Activated naive CD8-positive, alpha-beta T cell (primary cell): ENCODE results near the gene S100Z.
"Not testable (repeated sequence)": the region's sequence is repeated elsewhere in the genome, so short reads cannot be mapped to it uniquely, and the experiment has no call there.

ENCODE experiments used
- H3K27ac Mint-ChIP-seq: one replicate; pipeline ENCODE4 v1.8.0; 2021; ENCODE audit warnings: mixed read lengths
- H3K27me3 Mint-ChIP-seq: one replicate; pipeline ENCODE4 v1.8.0; 2021; ENCODE audit warnings: mixed read lengths
- H3K36me3 Mint-ChIP-seq: one replicate; pipeline ENCODE4 v1.8.0; 2021; ENCODE audit warnings: mixed read lengths
- H3K4me1 Mint-ChIP-seq: one replicate; pipeline ENCODE4 v1.8.0; 2021; ENCODE audit warnings: low read depth, mixed read lengths
- H3K4me3 Mint-ChIP-seq: one replicate; pipeline ENCODE4 v1.8.0; 2021; ENCODE audit warnings: mild to moderate bottlenecking, mixed read lengths
- H3K9me3 Mint-ChIP-seq: one replicate; pipeline ENCODE4 v1.8.0; 2021; ENCODE audit warnings: low read depth, mixed read lengths

Gene S100Z

DNA sequence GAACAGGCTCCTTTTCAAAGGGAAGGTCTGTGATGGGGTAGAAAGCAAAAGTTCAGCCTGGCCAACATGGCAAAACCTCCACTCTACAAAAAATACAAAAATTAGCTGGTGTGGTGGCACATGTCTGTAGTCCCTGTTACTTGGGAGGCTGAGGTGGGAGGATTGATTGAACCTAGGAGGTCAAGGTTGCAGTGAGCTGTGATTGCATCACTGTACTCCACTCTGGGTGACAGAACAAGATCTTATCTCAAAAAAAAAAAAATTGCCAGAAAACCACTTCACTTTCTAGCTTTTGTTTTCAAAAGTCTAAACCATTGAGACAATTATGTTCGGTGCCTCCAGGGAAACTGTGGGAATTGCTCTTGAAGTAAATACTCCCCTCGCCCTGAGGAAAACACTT is 43.5 kb downstream of the S100Z start:
- H3K4me1 Mint-ChIP-seq, result no peaks in the 10 kb centered on the region

DNA sequence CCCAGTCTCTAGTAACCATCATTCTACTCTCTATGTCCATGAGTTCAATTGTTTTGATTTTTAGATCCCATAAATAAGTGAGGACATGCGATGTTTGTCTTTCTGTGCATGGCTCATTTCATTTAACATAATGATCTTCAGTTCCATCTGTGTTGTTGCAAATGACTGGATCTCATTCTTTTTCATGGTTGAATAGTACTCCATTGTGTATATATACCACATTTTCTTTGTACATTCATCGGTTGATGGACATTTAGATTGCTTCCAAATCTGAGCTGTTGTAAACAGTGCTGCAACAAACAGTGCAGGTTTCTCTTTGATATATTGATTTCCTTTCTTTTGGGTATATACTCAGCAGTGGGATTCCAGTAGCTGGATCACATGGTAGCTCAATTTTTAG is 46.4 kb downstream of the S100Z start:
- no peak overlapping the region for H3K27ac Mint-ChIP-seq
- H3K4me3 Mint-ChIP-seq, result no peak overlapping the region
- peaks cover 32% of the 10 kb centered on the region for H3K9me3 Mint-ChIP-seq
- peaks cover 8% of the 10 kb centered on the region for H3K36me3 Mint-ChIP-seq
- H3K27me3 Mint-ChIP-seq, result peaks cover 10% of the 10 kb centered on the region
- no peaks in the 10 kb centered on the region for H3K4me1 Mint-ChIP-seq

More for the DNA sequence above, 43.5 kb downstream of the S100Z start:
- Mint-ChIP-seq H3K9me3 (peaks cover 14% of the 10 kb centered on the region), H3K27me3 (peaks cover 7% of the 10 kb centered on the region), H3K27ac (no peak overlapping the region), H3K4me3 (no peak overlapping the region), H3K36me3 (no peaks in the 10 kb centered on the region)

DNA sequence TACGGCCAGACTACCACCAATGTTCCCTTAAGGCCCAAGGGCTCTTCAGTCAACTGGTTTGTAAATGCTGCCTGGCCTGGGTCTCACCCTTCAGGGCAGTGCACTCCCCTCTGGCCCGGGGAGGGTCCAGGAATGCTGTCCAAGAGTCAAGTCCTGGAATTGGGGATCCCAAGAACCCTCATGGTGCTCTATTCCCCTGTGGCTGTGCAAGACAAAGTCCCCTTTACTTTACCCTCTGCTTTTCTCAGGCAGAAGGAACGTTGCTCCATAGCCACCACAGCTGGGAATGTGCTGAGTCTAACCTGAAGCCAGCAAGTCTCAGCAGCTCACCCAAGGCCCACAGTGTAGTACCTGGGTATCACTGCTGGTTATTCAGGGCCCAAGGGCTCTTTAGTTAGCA is 51.7 kb downstream of the S100Z start:
- peaks cover 8% of the 10 kb centered on the region for H3K27me3 Mint-ChIP-seq
- H3K27ac Mint-ChIP-seq, result no peak overlapping the region
- peaks cover 31% of the 10 kb centered on the region for H3K9me3 Mint-ChIP-seq
- no peaks in the 10 kb centered on the region for H3K4me1 Mint-ChIP-seq
- H3K36me3 Mint-ChIP-seq, result peaks cover 12% of the 10 kb centered on the region
- H3K4me3 Mint-ChIP-seq, result no peak overlapping the region

GRCh38 chr5:76908166-76908565 is 58.4 kb downstream of the S100Z start:
- peaks cover 2% of the 10 kb centered on the region for H3K27me3 Mint-ChIP-seq
- H3K4me3 Mint-ChIP-seq, result no peak overlapping the region
- peaks cover 2% of the 10 kb centered on the region for H3K36me3 Mint-ChIP-seq
- H3K4me1 Mint-ChIP-seq, result no peaks in the 10 kb centered on the region
- no peak overlapping the region for H3K27ac Mint-ChIP-seq
- H3K9me3 Mint-ChIP-seq, result peaks cover 3% of the 10 kb centered on the region

GRCh38 chr5:76910344-76910933 is 60.6 kb downstream of the S100Z start:
- H3K36me3 Mint-ChIP-seq, H3K9me3 Mint-ChIP-seq, H3K4me1 Mint-ChIP-seq, H3K27me3 Mint-ChIP-seq, H3K27ac Mint-ChIP-seq, H3K4me3 Mint-ChIP-seq: not testable (repeated sequence)

DNA sequence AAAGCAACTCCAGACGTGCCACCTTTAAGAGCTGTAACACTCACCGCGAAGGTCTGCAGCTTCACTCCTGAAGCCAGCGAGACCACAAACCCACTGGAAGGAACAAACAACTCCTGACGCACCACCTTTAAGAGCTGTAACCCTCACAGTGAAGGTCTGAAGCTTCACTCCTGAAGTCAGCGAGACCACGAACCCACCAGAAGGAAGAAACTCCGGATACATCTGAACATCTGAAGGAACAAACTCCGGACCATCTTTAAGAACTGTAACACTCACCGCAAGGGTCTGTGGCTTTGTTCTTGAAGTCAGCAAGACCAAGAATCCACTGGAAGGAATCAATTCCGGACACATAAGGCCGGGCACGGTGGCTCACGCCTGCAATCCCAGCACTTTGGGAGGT is 64.9 kb downstream of the S100Z start:
- H3K4me3 Mint-ChIP-seq, H3K9me3 Mint-ChIP-seq, H3K36me3 Mint-ChIP-seq, H3K27ac Mint-ChIP-seq, H3K4me1 Mint-ChIP-seq, H3K27me3 Mint-ChIP-seq: not testable (repeated sequence)

DNA sequence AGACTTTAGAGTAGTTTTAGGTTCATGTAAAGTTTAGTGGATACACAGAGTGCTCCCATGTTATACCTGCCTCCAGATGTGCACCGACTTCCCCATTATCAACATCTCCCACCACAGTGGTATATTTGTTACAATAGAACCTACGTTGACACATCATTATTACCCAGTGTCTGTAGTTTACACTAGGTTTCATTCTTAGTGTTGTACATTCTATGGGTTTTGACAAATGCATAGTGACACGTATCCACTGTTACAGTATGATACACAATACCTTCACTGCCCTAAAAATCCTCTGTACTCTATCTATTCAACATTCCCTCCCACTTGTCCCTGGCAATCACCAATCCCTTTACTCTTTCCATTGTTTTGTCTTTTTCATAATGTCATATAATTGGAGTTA is 68.7 kb downstream of the S100Z start:
- peaks cover 4% of the 10 kb centered on the region for H3K27me3 Mint-ChIP-seq
- no peak overlapping the region for H3K27ac Mint-ChIP-seq
- no peak overlapping the region for H3K4me3 Mint-ChIP-seq
- H3K9me3 Mint-ChIP-seq, result no peaks in the 10 kb centered on the region
- no peaks in the 10 kb centered on the region for H3K36me3 Mint-ChIP-seq
- H3K4me1 Mint-ChIP-seq, result no peaks in the 10 kb centered on the region

DNA sequence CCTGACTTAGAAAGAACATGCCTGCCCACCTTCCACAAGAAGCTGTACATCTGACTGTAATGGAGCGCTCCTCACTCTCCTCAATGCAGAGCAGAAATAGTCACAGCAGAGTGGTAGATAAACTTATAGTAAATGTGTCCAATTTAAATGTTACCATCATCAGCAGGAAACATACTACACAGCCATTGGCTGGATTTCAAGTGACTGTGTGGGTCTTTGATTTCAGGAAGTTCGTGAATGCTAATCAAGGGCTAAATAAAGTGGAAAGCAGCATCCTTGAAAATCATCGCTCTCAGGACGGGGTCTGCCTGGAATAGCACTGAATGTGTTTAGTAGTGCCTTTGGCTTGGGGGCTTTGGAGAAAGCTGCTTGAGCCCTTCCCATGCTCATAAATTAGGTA is 70.7 kb downstream of the S100Z start:
- no peak overlapping the region for H3K27ac Mint-ChIP-seq
- H3K4me1 Mint-ChIP-seq, result no peaks in the 10 kb centered on the region
- no peak overlapping the region for H3K4me3 Mint-ChIP-seq
- no peaks in the 10 kb centered on the region for H3K36me3 Mint-ChIP-seq
- H3K9me3 Mint-ChIP-seq, result no peaks in the 10 kb centered on the region
- peaks cover 4% of the 10 kb centered on the region for H3K27me3 Mint-ChIP-seq

GRCh38 chr5:76926329-76927105 is 76.7 kb downstream of the S100Z start:
- Mint-ChIP-seq H3K4me1 (no peaks in the 10 kb centered on the region), H3K4me3 (no peak overlapping the region), H3K27me3 (peaks cover 5% of the 10 kb centered on the region), H3K9me3 (no peaks in the 10 kb centered on the region), H3K27ac (no peak overlapping the region), H3K36me3 (no peaks in the 10 kb centered on the region)

DNA sequence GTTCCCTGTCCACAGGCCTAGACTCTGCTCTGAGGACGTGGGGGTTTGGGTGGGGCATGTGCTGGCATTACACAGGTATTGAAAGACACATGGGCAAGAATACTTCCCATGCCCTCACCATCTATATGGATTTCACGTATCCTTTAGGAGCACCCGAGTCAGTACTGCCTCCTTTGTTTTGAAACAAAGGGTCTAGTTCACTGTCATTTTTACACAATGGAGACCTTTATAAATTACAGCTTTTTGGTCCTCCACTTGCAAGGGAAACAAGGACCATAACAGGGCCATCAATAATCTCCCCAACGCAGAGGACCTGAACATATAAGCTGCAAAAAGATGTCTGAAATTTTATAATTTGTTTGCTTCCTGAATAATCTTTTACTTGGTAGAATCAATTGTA is 78.1 kb downstream of the S100Z start:
- H3K27me3 Mint-ChIP-seq, result peaks cover 7% of the 10 kb centered on the region
- no peaks in the 10 kb centered on the region for H3K9me3 Mint-ChIP-seq
- no peak overlapping the region for H3K4me3 Mint-ChIP-seq
- H3K27ac Mint-ChIP-seq, result no peak overlapping the region
- H3K4me1 Mint-ChIP-seq, result no peaks in the 10 kb centered on the region
- no peaks in the 10 kb centered on the region for H3K36me3 Mint-ChIP-seq

GRCh38 chr5:76930083-76930482 is 80.3 kb downstream of the S100Z start:
- Mint-ChIP-seq H3K4me1 (no peaks in the 10 kb centered on the region), H3K4me3 (no peak overlapping the region), H3K27me3 (peaks cover 10% of the 10 kb centered on the region), H3K27ac (no peak overlapping the region), H3K36me3 (no peaks in the 10 kb centered on the region), H3K9me3 (no peaks in the 10 kb centered on the region)

DNA sequence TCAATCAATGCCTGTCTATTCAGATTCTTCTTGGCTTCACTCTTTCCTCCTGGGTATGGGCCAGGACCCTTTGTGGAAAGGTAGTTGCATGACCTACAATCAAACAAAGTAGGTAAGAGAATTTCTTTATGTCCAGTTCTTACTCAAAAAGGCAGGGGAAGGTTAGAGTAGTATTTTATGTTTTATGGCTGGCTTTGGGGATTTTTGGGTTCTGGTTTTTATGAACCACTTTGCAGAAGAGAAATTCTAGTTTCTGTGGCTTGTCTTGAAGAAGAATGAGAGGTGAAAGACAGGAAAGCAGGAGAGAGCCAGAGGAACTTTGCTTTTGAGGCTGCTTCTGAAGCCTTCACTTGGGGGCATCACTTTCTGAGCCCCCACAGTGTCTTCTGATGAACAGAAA is 88.4 kb downstream of the S100Z start:
- peaks cover 6% of the 10 kb centered on the region for H3K27me3 Mint-ChIP-seq
- H3K4me3 Mint-ChIP-seq, result no peak overlapping the region
- H3K9me3 Mint-ChIP-seq, result no peaks in the 10 kb centered on the region
- H3K4me1 Mint-ChIP-seq, result no peaks in the 10 kb centered on the region
- no peak overlapping the region for H3K27ac Mint-ChIP-seq
- H3K36me3 Mint-ChIP-seq, result no peaks in the 10 kb centered on the region

GRCh38 chr5:76941000-76941399 is 91.2 kb downstream of the S100Z start:
- H3K4me3 Mint-ChIP-seq, result no peak overlapping the region
- no peaks in the 10 kb centered on the region for H3K9me3 Mint-ChIP-seq
- H3K36me3 Mint-ChIP-seq, result no peaks in the 10 kb centered on the region
- peaks cover 2% of the 10 kb centered on the region for H3K27me3 Mint-ChIP-seq
- no peak overlapping the region for H3K27ac Mint-ChIP-seq
- H3K4me1 Mint-ChIP-seq, result no peaks in the 10 kb centered on the region

GRCh38 chr5:76941442-76941841 is 91.6 kb downstream of the S100Z start:
- no peak overlapping the region for H3K4me3 Mint-ChIP-seq
- no peak overlapping the region for H3K27ac Mint-ChIP-seq
- peaks cover 2% of the 10 kb centered on the region for H3K27me3 Mint-ChIP-seq
- H3K9me3 Mint-ChIP-seq, result no peaks in the 10 kb centered on the region
- H3K4me1 Mint-ChIP-seq, result no peaks in the 10 kb centered on the region
- H3K36me3 Mint-ChIP-seq, result no peaks in the 10 kb centered on the region

- no peak overlapping the region for H3K27ac Mint-ChIP-seq
- H3K4me3 Mint-ChIP-seq, result no peak overlapping the region
- no peaks in the 10 kb centered on the region for H3K36me3 Mint-ChIP-seq
- no peaks in the 10 kb centered on the region for H3K9me3 Mint-ChIP-seq
- H3K27me3 Mint-ChIP-seq, result peaks cover 2% of the 10 kb centered on the region
- no peaks in the 10 kb centered on the region for H3K4me1 Mint-ChIP-seq
Observed at GRCh38 chr5:76942581-76942980, 92.8 kb downstream of the S100Z start.

- H3K9me3 Mint-ChIP-seq, result no peaks in the 10 kb centered on the region
- H3K27ac Mint-ChIP-seq, result no peak overlapping the region
- H3K36me3 Mint-ChIP-seq, result no peaks in the 10 kb centered on the region
- H3K4me3 Mint-ChIP-seq, result no peak overlapping the region
- peaks cover 3% of the 10 kb centered on the region for H3K27me3 Mint-ChIP-seq
- no peaks in the 10 kb centered on the region for H3K4me1 Mint-ChIP-seq
Observed at GRCh38 chr5:76943006-76943405, 93.2 kb downstream of the S100Z start.
